Measurements from ENCODE around the gene SRPRA. TPM values are rescaled to one million over a fixed set of nuclear protein-coding genes. Genes with fewer than 3 reads are reported as not detected.

Gene SRPRA
- total RNA-seq, 1 donor from 2014 or later: 54.8 TPM

- H3K27ac Mint-ChIP-seq (ENCODE audit: unreplicated experiment): peak overlapping the region; percentile 43
- H3K4me1 Mint-ChIP-seq (ENCODE audit: unreplicated experiment): peaks cover 42% of the 10 kb centered on the region
- H3K9me3 Mint-ChIP-seq (ENCODE audit: unreplicated experiment): no peaks in the 10 kb centered on the region
- H3K36me3 Mint-ChIP-seq (ENCODE audit: low read depth, unreplicated experiment): peaks cover 57% of the 10 kb centered on the region
- no peak for DNase-seq (ENCODE audit: low spot score)
- no peak for TF ChIP-seq CTCF (IDR thresholded peaks at IDR 0.05; ENCODE audit: unreplicated experiment)
- H3K4me3 Mint-ChIP-seq (ENCODE audit: unreplicated experiment): peak overlapping the region; percentile 79
- H3K27me3 Mint-ChIP-seq (ENCODE audit: unreplicated experiment): peaks cover 8% of the 10 kb centered on the region
These were observed 2.9 kb downstream of the SRPRA start for GRCh38 chr11:126265811-126266210.

- peak overlapping the region; percentile 59 for H3K27ac Mint-ChIP-seq (ENCODE audit: unreplicated experiment)
- peaks cover 8% of the 10 kb centered on the region for H3K27me3 Mint-ChIP-seq (ENCODE audit: unreplicated experiment)
- no peak for DNase-seq (ENCODE audit: low spot score)
- H3K36me3 Mint-ChIP-seq (ENCODE audit: low read depth, unreplicated experiment): peaks cover 55% of the 10 kb centered on the region
- peaks cover 29% of the 10 kb centered on the region for H3K4me1 Mint-ChIP-seq (ENCODE audit: unreplicated experiment)
- TF ChIP-seq CTCF (IDR thresholded peaks at IDR 0.05; ENCODE audit: unreplicated experiment): no peak
- H3K9me3 Mint-ChIP-seq (ENCODE audit: unreplicated experiment): no peaks in the 10 kb centered on the region
- no peak overlapping the region for H3K4me3 Mint-ChIP-seq (ENCODE audit: unreplicated experiment)
These were observed 5.2 kb downstream of the SRPRA start for GRCh38 chr11:126263489-126263888.

GRCh38 chr11:126262216-126262615, 6.5 kb downstream of the SRPRA start:
- no peak overlapping the region for H3K27ac Mint-ChIP-seq (ENCODE audit: unreplicated experiment)
- H3K9me3 Mint-ChIP-seq (ENCODE audit: unreplicated experiment): no peaks in the 10 kb centered on the region
- H3K4me1 Mint-ChIP-seq (ENCODE audit: unreplicated experiment): peaks cover 19% of the 10 kb centered on the region
- peaks cover 49% of the 10 kb centered on the region for H3K36me3 Mint-ChIP-seq (ENCODE audit: low read depth, unreplicated experiment)
- DNase-seq (ENCODE audit: low spot score): no peak
- peak overlapping the region; percentile 39 for H3K4me3 Mint-ChIP-seq (ENCODE audit: unreplicated experiment)
- TF ChIP-seq CTCF (IDR thresholded peaks at IDR 0.05; ENCODE audit: unreplicated experiment): no peak
- peaks cover 6% of the 10 kb centered on the region for H3K27me3 Mint-ChIP-seq (ENCODE audit: unreplicated experiment)

- H3K27me3 Mint-ChIP-seq (ENCODE audit: unreplicated experiment): no peaks in the 10 kb centered on the region
- H3K9me3 Mint-ChIP-seq (ENCODE audit: unreplicated experiment): no peaks in the 10 kb centered on the region
- H3K4me1 Mint-ChIP-seq (ENCODE audit: unreplicated experiment): no peaks in the 10 kb centered on the region
- TF ChIP-seq CTCF (IDR thresholded peaks at IDR 0.05; ENCODE audit: unreplicated experiment): no peak
- H3K36me3 Mint-ChIP-seq (ENCODE audit: low read depth, unreplicated experiment): peaks cover 26% of the 10 kb centered on the region
- no peak overlapping the region for H3K4me3 Mint-ChIP-seq (ENCODE audit: unreplicated experiment)
- DNase-seq (ENCODE audit: low spot score): no peak
- no peak overlapping the region for H3K27ac Mint-ChIP-seq (ENCODE audit: unreplicated experiment)
These were observed 10.9 kb downstream of the SRPRA start for GRCh38 chr11:126257764-126258163.

- H3K27ac Mint-ChIP-seq (ENCODE audit: unreplicated experiment): no peak overlapping the region
- H3K4me1 Mint-ChIP-seq (ENCODE audit: unreplicated experiment): no peaks in the 10 kb centered on the region
- no peaks in the 10 kb centered on the region for H3K9me3 Mint-ChIP-seq (ENCODE audit: unreplicated experiment)
- no peak overlapping the region for H3K4me3 Mint-ChIP-seq (ENCODE audit: unreplicated experiment)
- peaks cover 23% of the 10 kb centered on the region for H3K36me3 Mint-ChIP-seq (ENCODE audit: low read depth, unreplicated experiment)
- H3K27me3 Mint-ChIP-seq (ENCODE audit: unreplicated experiment): no peaks in the 10 kb centered on the region
- no peak for TF ChIP-seq CTCF (IDR thresholded peaks at IDR 0.05; ENCODE audit: unreplicated experiment)
- no peak for DNase-seq (ENCODE audit: low spot score)
These were observed 11.6 kb downstream of the SRPRA start for GRCh38 chr11:126257144-126257543.
